OCI-LY3 (cell line): ENCODE data around the gene ADRB1.

ENCODE experiments used
- H2AFZ ChIP-seq: fragments of 200-600, 300-600 bp; shearing (Covaris generic); 2 replicates; pipeline ENCODE4 v1.6.0; 2014; ENCODE audit warnings: antibody characterized with exemption, low read depth, low read length
- H3K27ac ChIP-seq: fragments of 200-600, 300-600 bp; sonication (generic); 2 replicates; pipeline ENCODE4 v1.5.1; 2014; ENCODE audit warnings: mild to moderate bottlenecking, low read length, moderate library complexity, mixed read lengths
- H3K27me3 ChIP-seq: fragments of 200-600, 300-600 bp; sonication (generic); 2 replicates; pipeline ENCODE4 v1.6.1; 2014; ENCODE audit warnings: low read depth, low read length, mixed read lengths
- H3K36me3 ChIP-seq: fragments of 200-600, 300-600 bp; sonication (generic); replicated peaks from 2 replicates; pipeline ENCODE3; 2014; ENCODE audit warnings: low read depth, low read length, mixed read lengths
- H3K4me1 ChIP-seq: fragments of 300-600, 200-600 bp; sonication (generic); 2 replicates; pipeline ENCODE4 v1.6.1; 2014; ENCODE audit warnings: low read length, mixed read lengths
- H3K4me2 ChIP-seq: fragments of 200-600, 300-600 bp; sonication (generic); 2 replicates; pipeline ENCODE4 v1.6.1; 2014; ENCODE audit warnings: low read length, mixed read lengths
- H3K4me3 ChIP-seq: fragments of 300-600, 200-600 bp; sonication (generic); 2 replicates; pipeline ENCODE4 v1.5.1; 2014; ENCODE audit warnings: antibody characterized with exemption, mild to moderate bottlenecking, low read length, moderate library complexity
- H3K79me2 ChIP-seq: fragments of 300-600, 200-600 bp; shearing (Covaris generic); 2 replicates; pipeline ENCODE4 v1.6.1; 2014; ENCODE audit warnings: mild to moderate bottlenecking, low read length, mixed read lengths
- H3K9ac ChIP-seq: fragments of 300-600, 200-600 bp; shearing (Covaris generic); 2 replicates; pipeline ENCODE4 v1.6.0; 2014; ENCODE audit warnings: mild to moderate bottlenecking, low read length, moderate library complexity
- H3K9me3 ChIP-seq: fragments of 200-600, 300-600 bp; shearing (Covaris generic); 2 replicates; pipeline ENCODE4 v1.6.1; 2014; ENCODE audit warnings: low read length, mixed read lengths; ENCODE audit not compliant: insufficient read depth
- H4K20me1 ChIP-seq: fragments of 200-600, 300-600 bp; sonication (generic); 2 replicates; pipeline ENCODE4 v1.6.1; 2016; ENCODE audit warnings: low read length, mixed read lengths; ENCODE audit not compliant: insufficient read depth
- CTCF ChIP-seq: fragments of 200-600, 300-600 bp; sonication (generic); IDR thresholded peaks from 2 replicates; pipeline ENCODE4 v1.5.1; 2014; ENCODE audit warnings: antibody characterized with exemption, low read length, low read depth
- EZH2phosphoT487 ChIP-seq: fragments of 200-600 bp; shearing (Covaris generic); IDR thresholded peaks from 2 replicates; pipeline ENCODE4 v1.6.1; 2018; ENCODE audit warnings: antibody characterized with exemption, mixed run types, low read depth

Gene ADRB1

GRCh38 chr10:114071178-114071577, 27.5 kb downstream of the ADRB1 start:
- Histone ChIP-seq H3K27ac (no peak overlapping the region), H3K4me2 (no peak overlapping the region), H3K9me3 (no peaks in the 10 kb centered on the region), H4K20me1 (no peaks in the 10 kb centered on the region), H3K4me3 (no peak overlapping the region), H3K27me3 (no peaks in the 10 kb centered on the region), H3K36me3 (no peaks in the 10 kb centered on the region), H3K9ac (no peak overlapping the region), H3K79me2 (no peaks in the 10 kb centered on the region), H2AFZ (no peak overlapping the region), H3K4me1 (peaks cover 8% of the 10 kb centered on the region)
- TF ChIP-seq EZH2phosphoT487, result no peak
- TF ChIP-seq CTCF, result no peak

- H3K4me3 ChIP-seq, result no peak overlapping the region
Measured at GRCh38 chr10:114073395-114074186, 29.9 kb downstream of the ADRB1 start.

GRCh38 chr10:114075093-114075492, 31.4 kb downstream of the ADRB1 start:
- H3K4me2 ChIP-seq, result no peak overlapping the region
- H3K4me1 ChIP-seq, result peaks cover 4% of the 10 kb centered on the region; the same call in 1 of the 2 replicates
- no peaks in the 10 kb centered on the region for H3K9me3 ChIP-seq
- H3K27ac ChIP-seq, result no peak overlapping the region
- no peak overlapping the region for H3K9ac ChIP-seq
- no peaks in the 10 kb centered on the region for H4K20me1 ChIP-seq
- no peaks in the 10 kb centered on the region for H3K27me3 ChIP-seq
- no peak overlapping the region for H3K4me3 ChIP-seq
- no peak overlapping the region for H2AFZ ChIP-seq
- TF ChIP-seq EZH2phosphoT487 (no peak), CTCF (no peak)
- no peaks in the 10 kb centered on the region for H3K36me3 ChIP-seq
- H3K79me2 ChIP-seq, result no peaks in the 10 kb centered on the region

More at GRCh38 chr10:114073395-114074186, 29.9 kb downstream of the ADRB1 start:
- H3K36me3 ChIP-seq, result no peaks in the 10 kb centered on the region
- no peak for TF ChIP-seq EZH2phosphoT487
- no peak for TF ChIP-seq CTCF
- H4K20me1 ChIP-seq, result no peaks in the 10 kb centered on the region
- H3K9me3 ChIP-seq, result no peaks in the 10 kb centered on the region
- H3K9ac ChIP-seq, result no peak overlapping the region
- peaks cover 4% of the 10 kb centered on the region; the same call in 1 of the 2 replicates for H3K4me1 ChIP-seq
- no peaks in the 10 kb centered on the region for H3K27me3 ChIP-seq
- H3K4me2 ChIP-seq, result no peak overlapping the region
- H2AFZ ChIP-seq, result no peak overlapping the region
- no peaks in the 10 kb centered on the region for H3K79me2 ChIP-seq
- H3K27ac ChIP-seq, result no peak overlapping the region

GRCh38 chr10:114077347-114077746, 33.7 kb downstream of the ADRB1 start:
- no peak for TF ChIP-seq CTCF
- no peak for TF ChIP-seq EZH2phosphoT487
- no peak overlapping the region for H3K4me3 ChIP-seq
- no peaks in the 10 kb centered on the region for H3K27me3 ChIP-seq
- H3K4me2 ChIP-seq, result no peak overlapping the region
- H3K4me1 ChIP-seq, result peaks cover 4% of the 10 kb centered on the region; the same call in 1 of the 2 replicates
- no peak overlapping the region for H3K9ac ChIP-seq
- no peaks in the 10 kb centered on the region for H4K20me1 ChIP-seq
- no peak overlapping the region for H2AFZ ChIP-seq
- H3K9me3 ChIP-seq, result no peaks in the 10 kb centered on the region
- no peaks in the 10 kb centered on the region for H3K36me3 ChIP-seq
- no peaks in the 10 kb centered on the region for H3K79me2 ChIP-seq
- H3K27ac ChIP-seq, result no peak overlapping the region
